ENCODE data around the gene TMEM63A. TPM values are rescaled to one million over a fixed set of nuclear protein-coding genes. Genes with fewer than 3 reads are reported as not detected.
A peak's percentile ranks its signal among the peaks of the same experiment; 100 is the strongest.

Gene TMEM63A
- total RNA-seq, 2 donors from 2014 or later, result 141 to 192 TPM

GRCh38 chr1:225871359-225872074, 10.7 kb downstream of the TMEM63A start:
- Histone ChIP-seq H3K4me1 (replicated peaks) (no peaks in the 10 kb centered on the region), H3K9me3 (no peaks in the 10 kb centered on the region), H3K27me3 (replicated peaks; ENCODE audit: insufficient read depth) (no peaks in the 10 kb centered on the region), H3K27ac (no peak overlapping the region), H3K4me3 (no peak overlapping the region), H3K36me3 (peaks cover 0 to 17% of the 10 kb centered on the region in 2 donors)
- DNase-seq (ENCODE audit: low spot score), result no peak
- intact Hi-C loops (cut with DNase I), result no loop called here
- 52% methylated on average over 11 of the region's 11 CpGs for WGBS
- no peak for TF ChIP-seq CTCF (IDR thresholded peaks at IDR 0.05)
- TF ChIP-seq POLR2AphosphoS5 (IDR thresholded peaks at IDR 0.05), result peak; percentile 34
- no peak for TF ChIP-seq POLR2A (IDR thresholded peaks at IDR 0.05)

- Histone ChIP-seq H3K27ac (no peak overlapping the region), H3K4me1 (replicated peaks) (no peaks in the 10 kb centered on the region), H3K27me3 (replicated peaks; ENCODE audit: insufficient read depth) (no peaks in the 10 kb centered on the region), H3K4me3 (no peak overlapping the region), H3K9me3 (no peaks in the 10 kb centered on the region), H3K36me3 (peaks cover 1 to 17% of the 10 kb centered on the region in 2 donors)
- DNase-seq (ENCODE audit: low spot score), result no peak
- no peak for TF ChIP-seq POLR2AphosphoS5 (IDR thresholded peaks at IDR 0.05)
- no peak for TF ChIP-seq POLR2A (IDR thresholded peaks at IDR 0.05)
- TF ChIP-seq CTCF (IDR thresholded peaks at IDR 0.05), result no peak
- intact Hi-C loops (cut with DNase I), result no loop called here
- 19% methylated on average over 3 of the region's 3 CpGs for WGBS
Measured at GRCh38 chr1:225870911-225871310, 11.3 kb downstream of the TMEM63A start.

- DNase-seq (ENCODE audit: low spot score), result no peak
- no peak overlapping the region for H3K27ac ChIP-seq
- no peaks in the 10 kb centered on the region for H3K9me3 ChIP-seq
- H3K4me1 ChIP-seq (replicated peaks), result no peaks in the 10 kb centered on the region
- WGBS, result 82% methylated on average over 8 of the region's 8 CpGs
- intact Hi-C loops (cut with DNase I), result no loop called here
- H3K4me3 ChIP-seq, result no peak overlapping the region
- TF ChIP-seq POLR2A (IDR thresholded peaks at IDR 0.05), result no peak
- TF ChIP-seq POLR2AphosphoS5 (IDR thresholded peaks at IDR 0.05), result no peak
- no peak for TF ChIP-seq CTCF (IDR thresholded peaks at IDR 0.05)
- H3K27me3 ChIP-seq (replicated peaks; ENCODE audit: insufficient read depth), result no peaks in the 10 kb centered on the region
- peaks cover 7 to 9% of the 10 kb centered on the region in 2 donors for H3K36me3 ChIP-seq
Measured at GRCh38 chr1:225868631-225869330, 13.4 kb downstream of the TMEM63A start.

DNA sequence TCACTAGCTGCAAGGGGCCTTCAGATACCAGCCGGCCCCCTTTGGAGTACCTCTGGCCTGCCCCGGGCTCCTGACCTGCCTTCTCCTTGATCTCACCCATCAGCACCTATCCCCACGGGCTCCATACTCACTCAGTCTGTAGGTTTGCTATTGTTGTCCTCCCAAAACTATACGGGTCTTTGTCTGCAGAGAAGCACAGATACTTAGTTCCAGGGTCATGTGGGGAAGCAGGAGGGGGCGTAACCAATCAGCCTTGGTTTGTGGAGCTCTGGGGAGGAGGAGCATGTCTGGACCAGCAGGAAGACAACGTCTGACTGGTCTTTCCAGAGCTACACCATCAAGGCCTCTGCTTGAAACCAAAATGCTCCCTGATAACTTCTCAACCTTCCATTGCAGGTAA, 15.2 kb downstream of the TMEM63A start:
- WGBS, result 41% methylated on average over 6 of the region's 6 CpGs
- Histone ChIP-seq H3K9me3 (no peaks in the 10 kb centered on the region), H3K27me3 (replicated peaks; ENCODE audit: insufficient read depth) (no peaks in the 10 kb centered on the region), H3K4me1 (replicated peaks) (no peaks in the 10 kb centered on the region), H3K27ac (no peak overlapping the region), H3K4me3 (no peak overlapping the region), H3K36me3 (peaks cover 5 to 17% of the 10 kb centered on the region in 2 donors)
- TF ChIP-seq POLR2AphosphoS5 (IDR thresholded peaks at IDR 0.05), result no peak
- TF ChIP-seq POLR2A (IDR thresholded peaks at IDR 0.05), result no peak
- TF ChIP-seq CTCF (IDR thresholded peaks at IDR 0.05), result no peak
- no peak for DNase-seq (ENCODE audit: low spot score)
- intact Hi-C loops (cut with DNase I), result no loop called here
